Liver (tissue), 9 donors: Measurements from ENCODE around the gene BCL2. TPM values are rescaled to one million over a fixed set of nuclear protein-coding genes. Genes with fewer than 3 reads are reported as not detected.
A peak's percentile ranks its signal among the peaks of the same experiment; 100 is the strongest.

Experiments
- DNase-seq: peaks from one replicate; pipeline ENCODE4 v3.0.0-alpha.2; 2017; ENCODE audit warnings: low spot score
- H3K27ac ChIP-seq, 2 donors: one replicate each; pipeline ENCODE4 v1.7.0; 2013; ENCODE audit warnings: inconsistent platforms in 2 of 2, low read length in 2 of 2, control low read depth in 1 of 2, low read depth in 1 of 2, mild to moderate bottlenecking in 1 of 2
- H3K27me3 ChIP-seq, 4 donors: one replicate each; pipeline versions ENCODE4 v1.6.1 to v1.7.0; 2013; ENCODE audit warnings: low read length in 3 of 4, inconsistent platforms in 1 of 4, mild to moderate bottlenecking in 1 of 4, moderate library complexity in 1 of 4; ENCODE audit not compliant: control insufficient read depth in 4 of 4, insufficient read depth in 4 of 4
- H3K36me3 ChIP-seq, 4 donors: one replicate each; pipeline versions ENCODE4 v1.6.1 to v1.7.0; 2013; ENCODE audit warnings: low read length in 3 of 4, mild to moderate bottlenecking in 3 of 4, low read depth in 1 of 4, moderate library complexity in 1 of 4; ENCODE audit not compliant: control insufficient read depth in 4 of 4, insufficient read depth in 3 of 4
- H3K4me1 ChIP-seq, 4 donors: one replicate each; pipeline versions ENCODE4 v1.6.1 to v1.7.0; 2013; ENCODE audit warnings: low read length in 3 of 4, mild to moderate bottlenecking in 3 of 4, moderate library complexity in 1 of 4; ENCODE audit not compliant: control insufficient read depth in 4 of 4, insufficient read depth in 4 of 4
- H3K4me3 ChIP-seq, 3 donors: one replicate each; pipeline versions ENCODE4 v1.6.1 to v1.7.0; 2013; ENCODE audit warnings: low read length in 3 of 3, control low read depth in 1 of 3, low read depth in 1 of 3, mild to moderate bottlenecking in 1 of 3
- H3K9ac ChIP-seq, 2 donors: one replicate each; pipeline ENCODE4 v1.7.0; 2013; ENCODE audit warnings: low read length in 2 of 2, mild to moderate bottlenecking in 2 of 2, moderate library complexity in 2 of 2, control low read depth in 1 of 2, low read depth in 1 of 2
- H3K9me3 ChIP-seq, 4 donors: one replicate each; pipeline versions ENCODE4 v1.6.1 to v1.7.0; 2013; ENCODE audit warnings: low read length in 3 of 4; ENCODE audit not compliant: control insufficient read depth in 4 of 4
- EGR1 ChIP-seq, 2 donors: IDR thresholded peaks; 2 replicates each; pipeline ENCODE4 v1.6.1; 2016 to 2018; ENCODE audit warnings: antibody characterized with exemption in 2 of 2, low read depth in 2 of 2
- FOXA1 ChIP-seq: IDR thresholded peaks from 2 replicates; pipeline ENCODE4 v1.6.1; 2016; ENCODE audit warnings: antibody characterized with exemption
- FOXA2 ChIP-seq: IDR thresholded peaks from 2 replicates; pipeline ENCODE4 v1.6.1; 2016; ENCODE audit warnings: antibody characterized with exemption
- GABPA ChIP-seq, 2 donors: IDR thresholded peaks in 1 of 2; conservative IDR thresholded peaks in 1 of 2; 2 replicates each; pipeline ENCODE4 v1.6.1; 2016; ENCODE audit warnings: antibody characterized with exemption in 2 of 2, mild to moderate bottlenecking in 1 of 2, moderate library complexity in 1 of 2
- HNF4A ChIP-seq, 2 donors: conservative IDR thresholded peaks; 2 replicates each; pipeline ENCODE4 v1.6.1; 2016; ENCODE audit warnings: antibody characterized with exemption in 2 of 2, mild to moderate bottlenecking in 2 of 2
- JUND ChIP-seq, 2 donors: IDR thresholded peaks; 2 replicates each; pipeline ENCODE4 v1.6.1; 2016; ENCODE audit warnings: antibody characterized with exemption in 2 of 2
- NR2F2 ChIP-seq: IDR thresholded peaks from 2 replicates; pipeline ENCODE4 v1.6.1; 2016; ENCODE audit warnings: antibody characterized with exemption
- RAD21 ChIP-seq, 2 donors: IDR thresholded peaks; 2 replicates each; pipeline ENCODE4 v1.6.1; 2016; ENCODE audit warnings: antibody characterized with exemption in 2 of 2, mild to moderate bottlenecking in 2 of 2
- RXRA ChIP-seq, 2 donors: IDR thresholded peaks; 2 replicates each; pipeline ENCODE4 v1.6.1; 2017 to 2018; ENCODE audit warnings: antibody characterized with exemption in 2 of 2, mild to moderate bottlenecking in 1 of 2
- SP1 ChIP-seq: IDR thresholded peaks from 2 replicates; pipeline ENCODE4 v1.6.1; 2018; ENCODE audit warnings: antibody characterized with exemption, mild to moderate bottlenecking
- TAF1 ChIP-seq: conservative IDR thresholded peaks from 2 replicates; pipeline ENCODE4 v1.6.1; 2016; ENCODE audit warnings: antibody characterized with exemption, mild to moderate bottlenecking
- YY1 ChIP-seq: IDR thresholded peaks from 2 replicates; pipeline ENCODE4 v1.6.1; 2016; ENCODE audit warnings: antibody characterized with exemption, mild to moderate bottlenecking
- WGBS: extraction: QIAGEN DNeasy Blood & Tissue Kit; methylation state at CpG from one replicate; pipeline ENCODE4 v1.1.7; 2013; 5-methylcytosine and 5-hydroxymethylcytosine counted together
- polyA plus RNA-seq, 2 donors: library from polyadenylated mRNA; stranded (reverse) in 1 of 2; unstranded in 1 of 2; fragments of 200-250 nt in 1 of 2; fragments of >200 nt in 1 of 2; fragmentation: Nextera tagmentation in 1 of 2; extraction: Ambion mirVana in 1 of 2; gene quantifications; one replicate each; pipeline versions ENCODE4 v1.2.1 to v1.2.3, GENCODE V29; 2013 to 2015
- total RNA-seq, 2 donors: library from RNA; depleted of rRNA; stranded (reverse); fragments of >200 nt; gene quantifications; one replicate each; pipeline ENCODE4 v1.2.3, GENCODE V29; 2014
- TF ChIP-seq, protein P1 (sequence below): fragments of 150-350 bp; IDR thresholded peaks from 2 replicates; pipeline ENCODE4 v1.5.1; 2017; ENCODE audit warnings: improper control_type of control experiment, low read depth, low read length; ENCODE audit not compliant: missing input control
- TF ChIP-seq, protein P2 (sequence below): IDR thresholded peaks from 2 replicates; pipeline ENCODE4 v1.6.1; 2016; ENCODE audit warnings: antibody characterized with exemption
- TF ChIP-seq, protein P3 (sequence below): IDR thresholded peaks from 2 replicates; pipeline ENCODE4 v1.6.1; 2016; ENCODE audit warnings: antibody characterized with exemption, mild to moderate bottlenecking
- TF ChIP-seq, protein P4 (sequence below): IDR thresholded peaks from 2 replicates; pipeline ENCODE4 v1.6.1; 2016; ENCODE audit warnings: antibody characterized with exemption
- donor health status: healthy.
- donor health status: healthy.
- donor health status: healthy.
- donor health status: healthy.
- donor health status: healthy.

BCL2 gene
- total and polyA plus RNA-seq, 4 donors: 0.40 to 3.9 (median 1.4) TPM

DNA sequence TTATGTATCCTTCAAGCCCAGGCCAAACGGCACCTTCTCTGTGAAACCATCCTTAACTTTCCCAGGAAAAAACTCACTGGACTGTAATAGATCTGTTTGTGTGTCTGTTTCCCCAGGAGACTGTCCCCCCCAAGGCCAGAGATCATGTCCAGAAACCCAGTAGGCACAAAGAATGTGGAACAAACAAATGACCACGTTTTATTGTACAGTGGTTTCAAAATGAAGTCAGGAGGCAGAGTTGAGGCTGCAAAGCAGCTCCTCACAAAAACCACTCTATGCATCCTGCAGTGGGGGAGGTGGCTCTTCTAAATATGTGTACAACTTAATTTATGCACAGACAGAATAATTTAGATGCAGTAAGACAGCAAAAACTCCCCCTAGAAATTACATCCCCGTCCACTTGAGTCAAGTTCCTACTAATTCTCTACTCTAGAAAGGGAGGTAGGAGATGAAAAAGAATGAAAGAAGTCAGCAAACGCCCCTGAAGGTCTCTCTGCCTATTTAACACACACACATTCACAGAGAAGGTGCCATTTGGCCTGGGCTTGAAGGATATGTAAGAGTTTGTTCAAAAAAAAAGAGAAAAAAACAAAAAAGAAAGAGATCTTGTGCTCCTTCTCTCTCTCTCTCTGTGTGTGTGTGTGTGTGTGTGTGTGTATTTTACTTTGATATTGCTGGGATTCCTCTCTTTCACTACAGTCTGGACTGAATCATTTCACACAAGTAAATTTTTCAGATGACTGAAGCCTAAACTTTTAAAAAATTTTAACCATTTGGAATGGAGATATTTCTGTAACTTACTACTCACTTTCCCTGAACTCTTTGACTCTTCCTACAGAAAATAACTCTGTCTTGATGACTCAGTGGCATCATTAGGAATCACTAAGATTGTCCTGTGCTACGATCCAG lies 19.5 kb downstream of the BCL2 start (continued):
- TF ChIP-seq, protein P1, sequence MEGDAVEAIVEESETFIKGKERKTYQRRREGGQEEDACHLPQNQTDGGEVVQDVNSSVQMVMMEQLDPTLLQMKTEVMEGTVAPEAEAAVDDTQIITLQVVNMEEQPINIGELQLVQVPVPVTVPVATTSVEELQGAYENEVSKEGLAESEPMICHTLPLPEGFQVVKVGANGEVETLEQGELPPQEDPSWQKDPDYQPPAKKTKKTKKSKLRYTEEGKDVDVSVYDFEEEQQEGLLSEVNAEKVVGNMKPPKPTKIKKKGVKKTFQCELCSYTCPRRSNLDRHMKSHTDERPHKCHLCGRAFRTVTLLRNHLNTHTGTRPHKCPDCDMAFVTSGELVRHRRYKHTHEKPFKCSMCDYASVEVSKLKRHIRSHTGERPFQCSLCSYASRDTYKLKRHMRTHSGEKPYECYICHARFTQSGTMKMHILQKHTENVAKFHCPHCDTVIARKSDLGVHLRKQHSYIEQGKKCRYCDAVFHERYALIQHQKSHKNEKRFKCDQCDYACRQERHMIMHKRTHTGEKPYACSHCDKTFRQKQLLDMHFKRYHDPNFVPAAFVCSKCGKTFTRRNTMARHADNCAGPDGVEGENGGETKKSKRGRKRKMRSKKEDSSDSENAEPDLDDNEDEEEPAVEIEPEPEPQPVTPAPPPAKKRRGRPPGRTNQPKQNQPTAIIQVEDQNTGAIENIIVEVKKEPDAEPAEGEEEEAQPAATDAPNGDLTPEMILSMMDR: no peak
- TF ChIP-seq NR2F2 (no peak), TAF1 (no peak)

DNA sequence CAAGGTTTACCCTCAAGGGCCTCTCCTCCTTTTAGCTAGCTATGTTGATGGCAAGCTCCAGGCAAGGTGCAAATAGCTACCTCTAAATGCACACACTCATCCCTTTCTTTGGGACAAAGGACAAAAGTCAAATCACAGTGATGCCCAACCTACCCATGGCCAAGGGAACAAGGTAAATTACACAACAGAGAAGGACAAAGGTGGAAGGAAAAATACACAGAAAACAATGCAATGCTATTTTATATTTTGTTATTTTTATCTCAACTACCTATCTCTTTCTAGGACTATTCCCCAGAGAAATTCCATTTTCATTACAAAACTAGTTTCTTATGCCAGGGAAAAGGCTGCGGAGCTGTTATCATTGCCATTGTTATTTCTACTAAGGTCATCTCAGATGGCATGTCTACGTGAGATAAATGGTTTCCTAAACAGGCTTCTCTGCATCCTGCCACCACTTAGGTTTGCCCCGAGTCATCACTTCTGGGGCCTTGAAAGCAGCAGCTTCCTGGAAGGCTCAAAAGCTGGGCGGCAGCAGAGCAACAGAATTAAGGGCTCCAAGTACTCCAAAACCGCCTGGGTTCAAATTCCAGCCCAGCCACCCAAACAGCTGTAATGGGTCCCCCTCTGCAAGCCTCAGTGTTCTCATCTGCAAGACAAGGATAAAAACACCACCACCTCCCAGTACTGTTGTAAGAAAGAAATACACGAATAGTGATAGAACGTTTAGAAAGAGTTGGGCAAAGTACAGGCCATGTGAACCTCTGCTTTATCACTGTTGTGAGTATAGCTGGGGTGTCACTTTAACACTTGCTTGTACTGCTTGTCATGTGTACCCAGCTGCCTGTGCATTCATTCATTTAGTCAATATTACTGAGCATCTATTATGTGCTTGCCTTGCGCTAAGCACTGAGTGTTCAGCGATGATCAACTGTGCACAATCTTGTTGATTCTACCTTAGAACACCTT lies 20.9 kb downstream of the BCL2 start:
- Histone ChIP-seq H3K27ac (no peak overlapping the region), H3K36me3 (no peaks in the 10 kb centered on the region), H3K4me3 (no peak overlapping the region), H3K9me3 (no peaks in the 10 kb centered on the region), H3K9ac (no peak overlapping the region), H3K4me1 (peaks cover 0 to 4% (median 0%) of the 10 kb centered on the region in 4 donors), H3K27me3 (no peaks in the 10 kb centered on the region)
- 71% methylated on average over 9 of the region's 9 CpGs for WGBS
- no peak for DNase-seq
- peak; percentile 45 to 75 for TF ChIP-seq HNF4A (conservative IDR thresholded peaks at IDR 0.05)
- no peak for TF ChIP-seq YY1
- TF ChIP-seq NR2F2: peak; percentile 48
- TF ChIP-seq FOXA2: no peak
- TF ChIP-seq, protein P2, sequence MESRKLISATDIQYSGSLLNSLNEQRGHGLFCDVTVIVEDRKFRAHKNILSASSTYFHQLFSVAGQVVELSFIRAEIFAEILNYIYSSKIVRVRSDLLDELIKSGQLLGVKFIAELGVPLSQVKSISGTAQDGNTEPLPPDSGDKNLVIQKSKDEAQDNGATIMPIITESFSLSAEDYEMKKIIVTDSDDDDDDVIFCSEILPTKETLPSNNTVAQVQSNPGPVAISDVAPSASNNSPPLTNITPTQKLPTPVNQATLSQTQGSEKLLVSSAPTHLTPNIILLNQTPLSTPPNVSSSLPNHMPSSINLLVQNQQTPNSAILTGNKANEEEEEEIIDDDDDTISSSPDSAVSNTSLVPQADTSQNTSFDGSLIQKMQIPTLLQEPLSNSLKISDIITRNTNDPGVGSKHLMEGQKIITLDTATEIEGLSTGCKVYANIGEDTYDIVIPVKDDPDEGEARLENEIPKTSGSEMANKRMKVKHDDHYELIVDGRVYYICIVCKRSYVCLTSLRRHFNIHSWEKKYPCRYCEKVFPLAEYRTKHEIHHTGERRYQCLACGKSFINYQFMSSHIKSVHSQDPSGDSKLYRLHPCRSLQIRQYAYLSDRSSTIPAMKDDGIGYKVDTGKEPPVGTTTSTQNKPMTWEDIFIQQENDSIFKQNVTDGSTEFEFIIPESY: no peak
- no peak for TF ChIP-seq EGR1 (IDR thresholded peaks at IDR 0.05; ENCODE audit: low read depth in 2 of 2)
- TF ChIP-seq, protein P3, sequence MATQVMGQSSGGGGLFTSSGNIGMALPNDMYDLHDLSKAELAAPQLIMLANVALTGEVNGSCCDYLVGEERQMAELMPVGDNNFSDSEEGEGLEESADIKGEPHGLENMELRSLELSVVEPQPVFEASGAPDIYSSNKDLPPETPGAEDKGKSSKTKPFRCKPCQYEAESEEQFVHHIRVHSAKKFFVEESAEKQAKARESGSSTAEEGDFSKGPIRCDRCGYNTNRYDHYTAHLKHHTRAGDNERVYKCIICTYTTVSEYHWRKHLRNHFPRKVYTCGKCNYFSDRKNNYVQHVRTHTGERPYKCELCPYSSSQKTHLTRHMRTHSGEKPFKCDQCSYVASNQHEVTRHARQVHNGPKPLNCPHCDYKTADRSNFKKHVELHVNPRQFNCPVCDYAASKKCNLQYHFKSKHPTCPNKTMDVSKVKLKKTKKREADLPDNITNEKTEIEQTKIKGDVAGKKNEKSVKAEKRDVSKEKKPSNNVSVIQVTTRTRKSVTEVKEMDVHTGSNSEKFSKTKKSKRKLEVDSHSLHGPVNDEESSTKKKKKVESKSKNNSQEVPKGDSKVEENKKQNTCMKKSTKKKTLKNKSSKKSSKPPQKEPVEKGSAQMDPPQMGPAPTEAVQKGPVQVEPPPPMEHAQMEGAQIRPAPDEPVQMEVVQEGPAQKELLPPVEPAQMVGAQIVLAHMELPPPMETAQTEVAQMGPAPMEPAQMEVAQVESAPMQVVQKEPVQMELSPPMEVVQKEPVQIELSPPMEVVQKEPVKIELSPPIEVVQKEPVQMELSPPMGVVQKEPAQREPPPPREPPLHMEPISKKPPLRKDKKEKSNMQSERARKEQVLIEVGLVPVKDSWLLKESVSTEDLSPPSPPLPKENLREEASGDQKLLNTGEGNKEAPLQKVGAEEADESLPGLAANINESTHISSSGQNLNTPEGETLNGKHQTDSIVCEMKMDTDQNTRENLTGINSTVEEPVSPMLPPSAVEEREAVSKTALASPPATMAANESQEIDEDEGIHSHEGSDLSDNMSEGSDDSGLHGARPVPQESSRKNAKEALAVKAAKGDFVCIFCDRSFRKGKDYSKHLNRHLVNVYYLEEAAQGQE: no peak
- TF ChIP-seq RXRA (IDR thresholded peaks at IDR 0.05): peak in 1 of 2 donors; percentile 50
- TF ChIP-seq SP1: peak; percentile 12
- TF ChIP-seq TAF1: no peak
- no peak for TF ChIP-seq RAD21 (IDR thresholded peaks at IDR 0.05)
- TF ChIP-seq JUND (IDR thresholded peaks at IDR 0.05): no peak
- no peak for TF ChIP-seq GABPA (IDR thresholded peaks at IDR 0.05 in 1 of 2, conservative IDR thresholded peaks at IDR 0.05 in 1 of 2)
- TF ChIP-seq, protein P4, sequence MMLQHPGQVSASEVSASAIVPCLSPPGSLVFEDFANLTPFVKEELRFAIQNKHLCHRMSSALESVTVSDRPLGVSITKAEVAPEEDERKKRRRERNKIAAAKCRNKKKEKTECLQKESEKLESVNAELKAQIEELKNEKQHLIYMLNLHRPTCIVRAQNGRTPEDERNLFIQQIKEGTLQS: no peak
- TF ChIP-seq, protein P1: no peak
- no peak for TF ChIP-seq FOXA1
